OCI-LY7 (cell line): Measurements from ENCODE around the gene RAB37. TPM values are rescaled to one million over a fixed set of nuclear protein-coding genes. Genes with fewer than 3 reads are reported as not detected.

Experiments used
- BruUV-seq: library from RNA; stranded (reverse); fragments of 400-500 nt; replicated peaks from 2 replicates; lab custom pipeline; 2021; lab: Mats Ljungman, UMichigan
- CTCF ChIA-PET: fragments of 300-600 bp; sonication (Branson Sonifier 250); formaldehyde crosslinking; loops from one replicate; lab custom pipeline; 2022; ENCODE audit warnings: antibody characterized with exemption; ENCODE audit not compliant: unreplicated experiment; lab: Charles Lee
- POLR2A ChIA-PET: fragments of 300-600 bp; sonication (Branson Sonifier 250); formaldehyde crosslinking; loops from one replicate; lab custom pipeline; 2022; ENCODE audit warnings: antibody characterized with exemption; lab: Charles Lee
- DNase-seq: peaks from one replicate; pipeline ENCODE4 v3.0.0-alpha.2; 2015; ENCODE audit warnings: low spot score
- H2AFZ ChIP-seq: fragments of 200-600 bp; sonication (generic), shearing (Covaris generic); 2 replicates; pipeline ENCODE4 v1.6.1; 2014; ENCODE audit warnings: mild to moderate bottlenecking, antibody characterized with exemption, low read length, moderate library complexity
- H3K27ac ChIP-seq: fragments of 200-600 bp; sonication (generic); 2 replicates; pipeline ENCODE4 v1.5.1; 2014; ENCODE audit warnings: mixed run types, low read depth, mild to moderate bottlenecking, moderate library complexity, low read length, inconsistent platforms; ENCODE audit not compliant: poor library complexity, severe bottlenecking
- H3K36me3 ChIP-seq: fragments of 200-600 bp; sonication (generic); 2 replicates; pipeline ENCODE4 v1.6.1; 2014; ENCODE audit warnings: mild to moderate bottlenecking, antibody characterized with exemption, low read length, moderate library complexity, mixed read lengths; ENCODE audit not compliant: insufficient read depth
- H3K4me1 ChIP-seq: fragments of 200-600 bp; sonication (generic); 2 replicates; pipeline ENCODE4 v1.5.1; 2014; ENCODE audit warnings: mild to moderate bottlenecking, low read length; ENCODE audit not compliant: insufficient read depth, poor library complexity, severe bottlenecking
- H3K4me2 ChIP-seq: fragments of 200-600 bp; sonication (generic); 2 replicates; pipeline ENCODE4 v1.6.1; 2014; ENCODE audit warnings: mild to moderate bottlenecking, low read length
- H3K4me3 ChIP-seq: fragments of 200-600 bp; sonication (generic); 2 replicates; pipeline ENCODE4 v1.5.1; 2014; ENCODE audit warnings: mild to moderate bottlenecking, low read depth, low read length; ENCODE audit not compliant: poor library complexity, severe bottlenecking
- H3K79me2 ChIP-seq: fragments of 200-600 bp; sonication (generic); 2 replicates; pipeline ENCODE4 v1.6.1; 2016; ENCODE audit warnings: low read depth, mild to moderate bottlenecking, low read length, moderate library complexity, mixed read lengths; ENCODE audit not compliant: insufficient read depth
- H3K9me2 ChIP-seq: fragments of 200-600 bp; sonication (generic); 2 replicates; pipeline ENCODE4 v1.6.1; 2016; ENCODE audit warnings: mild to moderate bottlenecking, low read length, mixed read lengths; ENCODE audit not compliant: insufficient read depth
- H3K9me3 ChIP-seq: fragments of 200-600 bp; sonication (generic); 2 replicates; pipeline ENCODE4 v1.6.1; 2014; ENCODE audit warnings: mild to moderate bottlenecking, mixed run types, low read length, mixed read lengths
- H4K20me1 ChIP-seq: fragments of 200-600 bp; sonication (generic); 2 replicates; pipeline ENCODE4 v1.6.1; 2014; ENCODE audit warnings: mild to moderate bottlenecking, antibody characterized with exemption, low read length, moderate library complexity, mixed read lengths; ENCODE audit not compliant: insufficient read depth
- EZH2phosphoT487 ChIP-seq: fragments of 200-600 bp; sonication (generic); IDR thresholded peaks from 2 replicates; pipeline ENCODE4 v1.6.1; 2018; ENCODE audit warnings: low read depth, borderline replicate concordance, mild to moderate bottlenecking, mixed run types, antibody characterized with exemption, low read length, moderate library complexity, mixed read lengths
- intact Hi-C: fragments of 100-400 bp; cut with micrococcal nuclease; formaldehyde crosslinking; loops from one replicate; pipeline ENCODE4 v1.10.0; 2022; ENCODE audit not compliant: unreplicated experiment
- total RNA-seq, 2 experiments: library from RNA; depleted of rRNA in 1 of 2; stranded (reverse); fragments of >200 nt in 1 of 2; shearing (Covaris generic) in 1 of 2; gene quantifications; 2 replicates each; pipeline ENCODE4 v1.2.3, GENCODE V29; 2014 to 2022
- TF ChIP-seq, protein P1 (sequence below): fragments of 200-600 bp; sonication (generic); conservative IDR thresholded peaks from 2 replicates; pipeline ENCODE4 v1.5.1; 2014; ENCODE audit warnings: mild to moderate bottlenecking, antibody characterized with exemption, low read length, moderate library complexity, mixed read lengths

Gene RAB37
- total RNA-seq, 2 experiments from 2014 or later, result 6.3 to 12.7 TPM

DNA sequence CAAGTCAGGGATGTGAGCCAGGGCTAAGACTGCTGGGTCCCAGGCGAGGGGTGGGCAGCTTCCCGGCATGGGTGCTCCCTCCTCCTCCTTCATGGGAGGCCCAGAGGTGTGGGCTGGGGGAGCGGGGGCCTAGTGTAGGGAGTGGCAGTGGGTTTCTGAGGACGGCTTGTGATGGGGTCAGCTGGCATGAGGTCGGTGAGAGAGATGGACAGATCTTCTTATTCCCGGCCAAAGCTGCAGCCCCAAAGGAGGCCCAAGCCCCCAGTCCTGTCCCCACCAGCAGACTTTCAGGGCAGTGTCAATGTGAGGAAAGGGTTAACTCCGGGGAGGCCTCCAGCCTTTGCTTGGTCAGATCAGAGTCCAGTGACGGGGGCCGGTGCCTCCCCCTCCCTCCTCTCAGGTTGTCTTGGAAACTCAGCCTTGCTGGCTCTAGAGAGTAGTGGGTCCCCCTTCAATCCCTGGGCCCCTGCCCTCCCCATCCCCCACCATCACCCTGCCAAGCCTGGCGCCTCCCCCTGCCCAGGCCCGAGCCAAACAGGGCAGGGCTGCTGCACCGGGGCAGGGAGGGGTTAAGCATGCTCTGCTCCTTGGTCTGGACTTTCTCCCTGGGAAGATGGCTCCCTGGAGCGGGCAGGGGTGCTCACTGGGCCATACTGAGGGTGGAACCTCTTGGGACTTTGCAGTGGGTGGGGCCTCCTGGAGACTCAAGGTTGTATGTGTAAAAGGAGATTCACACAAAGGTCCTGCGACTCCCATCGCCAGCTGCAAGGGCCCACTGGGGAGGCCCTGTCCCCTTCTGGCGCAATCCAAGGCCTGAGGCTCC, 26.7 kb downstream of the RAB37 start:
- no peaks in the 10 kb centered on the region for H3K79me2 ChIP-seq
- no peaks in the 10 kb centered on the region for H3K9me3 ChIP-seq
- peaks cover 38% of the 10 kb centered on the region for H3K36me3 ChIP-seq
- CTCF ChIA-PET, result no interaction called here
- no TSS peak for BruUV-seq
- no peak overlapping the region for H3K27ac ChIP-seq
- intact Hi-C loops, result no loop called here
- H4K20me1 ChIP-seq, result no peaks in the 10 kb centered on the region
- no peak overlapping the region for H3K4me3 ChIP-seq
- H2AFZ ChIP-seq, result no peak overlapping the region
- no peak for DNase-seq
- TF ChIP-seq, protein P1, sequence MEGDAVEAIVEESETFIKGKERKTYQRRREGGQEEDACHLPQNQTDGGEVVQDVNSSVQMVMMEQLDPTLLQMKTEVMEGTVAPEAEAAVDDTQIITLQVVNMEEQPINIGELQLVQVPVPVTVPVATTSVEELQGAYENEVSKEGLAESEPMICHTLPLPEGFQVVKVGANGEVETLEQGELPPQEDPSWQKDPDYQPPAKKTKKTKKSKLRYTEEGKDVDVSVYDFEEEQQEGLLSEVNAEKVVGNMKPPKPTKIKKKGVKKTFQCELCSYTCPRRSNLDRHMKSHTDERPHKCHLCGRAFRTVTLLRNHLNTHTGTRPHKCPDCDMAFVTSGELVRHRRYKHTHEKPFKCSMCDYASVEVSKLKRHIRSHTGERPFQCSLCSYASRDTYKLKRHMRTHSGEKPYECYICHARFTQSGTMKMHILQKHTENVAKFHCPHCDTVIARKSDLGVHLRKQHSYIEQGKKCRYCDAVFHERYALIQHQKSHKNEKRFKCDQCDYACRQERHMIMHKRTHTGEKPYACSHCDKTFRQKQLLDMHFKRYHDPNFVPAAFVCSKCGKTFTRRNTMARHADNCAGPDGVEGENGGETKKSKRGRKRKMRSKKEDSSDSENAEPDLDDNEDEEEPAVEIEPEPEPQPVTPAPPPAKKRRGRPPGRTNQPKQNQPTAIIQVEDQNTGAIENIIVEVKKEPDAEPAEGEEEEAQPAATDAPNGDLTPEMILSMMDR, result no peak
- TF ChIP-seq EZH2phosphoT487, result no peak
- no peaks in the 10 kb centered on the region for H3K9me2 ChIP-seq
- peaks cover 13% of the 10 kb centered on the region for H3K4me1 ChIP-seq
- POLR2A ChIA-PET, result interaction anchor here (0.5 kb wide), 1 partner anchor 17 kb away, joined by 3 read pairs; no protein-coding TSS in a partner anchor
- H3K4me2 ChIP-seq, result no peak overlapping the region

DNA sequence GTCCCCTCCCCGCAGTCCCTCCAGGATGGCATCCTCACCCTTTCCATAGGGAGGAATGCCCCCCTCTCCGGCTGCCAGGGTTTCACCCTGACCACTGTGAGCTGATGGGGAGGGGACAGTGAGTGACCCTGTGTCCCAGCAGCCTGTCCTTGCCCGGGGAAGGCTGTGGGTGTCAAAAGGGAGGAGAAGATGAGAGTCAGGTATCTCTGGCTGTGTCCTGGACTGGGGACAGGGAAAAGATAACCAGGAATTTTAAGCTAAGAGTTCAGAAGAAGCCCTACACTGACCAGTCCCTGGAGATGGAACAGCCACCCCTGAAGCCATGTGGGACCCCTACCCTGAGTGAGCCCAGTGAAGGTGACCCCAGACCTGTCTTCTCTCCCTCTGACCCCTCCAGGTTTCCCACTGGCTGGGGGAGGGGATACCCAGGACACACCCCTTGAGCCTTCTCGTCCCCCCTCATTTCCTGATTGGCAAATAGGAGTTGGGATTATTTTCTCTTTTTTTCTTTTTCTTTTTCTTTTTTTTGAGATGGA, 27.8 kb downstream of the RAB37 start:
- H3K36me3 ChIP-seq, result peaks cover 47% of the 10 kb centered on the region
- no peaks in the 10 kb centered on the region for H4K20me1 ChIP-seq
- no peak for DNase-seq
- no peak for TF ChIP-seq EZH2phosphoT487
- TF ChIP-seq, protein P1, result no peak
- no peaks in the 10 kb centered on the region for H3K9me3 ChIP-seq
- CTCF ChIA-PET, result no interaction called here
- no peak overlapping the region for H3K27ac ChIP-seq
- no peaks in the 10 kb centered on the region for H3K79me2 ChIP-seq
- POLR2A ChIA-PET, result no interaction called here
- no peak overlapping the region for H2AFZ ChIP-seq
- BruUV-seq, result no TSS peak
- no peak overlapping the region for H3K4me2 ChIP-seq
- intact Hi-C loops, result no loop called here
- H3K4me3 ChIP-seq, result no peak overlapping the region
- no peaks in the 10 kb centered on the region for H3K9me2 ChIP-seq
- peaks cover 3% of the 10 kb centered on the region for H3K4me1 ChIP-seq

DNA sequence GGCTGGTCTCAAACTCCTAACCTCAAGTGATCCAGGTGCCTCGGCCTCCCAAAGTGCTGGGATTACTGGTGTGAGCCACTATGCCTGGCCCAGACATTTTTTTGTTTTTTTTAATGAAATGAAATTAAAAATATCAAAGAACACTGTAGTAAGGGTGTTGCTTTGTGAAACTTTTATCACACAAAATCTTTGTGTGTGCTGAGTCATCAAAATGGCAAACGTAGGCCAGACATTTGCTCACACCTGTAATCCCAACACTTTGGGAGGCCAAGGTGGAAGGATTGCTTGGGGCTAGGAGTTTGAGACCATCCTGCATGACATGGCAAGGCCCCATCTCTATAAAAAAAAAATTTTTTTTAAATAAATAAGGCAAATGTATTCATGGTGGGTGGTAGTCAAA, 29.4 kb downstream of the RAB37 start:
- Histone ChIP-seq H4K20me1 (no peaks in the 10 kb centered on the region), H3K27ac (no peak overlapping the region), H3K36me3 (peaks cover 63% of the 10 kb centered on the region), H3K4me2 (no peak overlapping the region), H3K79me2 (no peaks in the 10 kb centered on the region), H2AFZ (no peak overlapping the region), H3K9me3 (no peaks in the 10 kb centered on the region), H3K9me2 (no peaks in the 10 kb centered on the region), H3K4me3 (no peak overlapping the region), H3K4me1 (no peaks in the 10 kb centered on the region)
- POLR2A ChIA-PET, result interaction anchor here (0.5 to 1.1 kb wide), 2 partner anchors 25 to 152 kb away, joined by 3 to 4 read pairs; no protein-coding TSS in a partner anchor
- CTCF ChIA-PET, result no interaction called here
- BruUV-seq, result no TSS peak
- intact Hi-C loops, result no loop called here
- no peak for DNase-seq
- TF ChIP-seq, protein P1, result no peak
- no peak for TF ChIP-seq EZH2phosphoT487
